ENCODE measurements around the gene ITPR3. TPM values are rescaled to one million over a fixed set of nuclear protein-coding genes. Genes with fewer than 3 reads are reported as not detected.

Gene ITPR3
- total and polyA plus RNA-seq, 2 donors (not counting 3 experiments of a cell fraction or from before 2014, with no cell fraction given) = 28.8 to 52.2 TPM

- no peaks in the 10 kb centered on the region for H4K20me1 ChIP-seq (replicated peaks; ENCODE audit: control insufficient read depth, extremely low read depth, insufficient read depth, low read length)
- peak overlapping the region; percentile 46 for H3K27ac ChIP-seq (ENCODE audit: insufficient read depth, low read depth, low read length)
- no peak overlapping the region for H2AFZ ChIP-seq (ENCODE audit: low read depth, low read length)
- ChIA-PET CTCF (interaction anchor here (0.6 to 2.3 kb wide), 29 partner anchors 9 to 543 kb away, joined by 3 to 97 read pairs (median 5); partner anchors contain the start of genes BAK1, ITPR3 and UQCC2), POLR2A (interaction anchor here (1.0 kb wide), 1 partner anchor 110 kb away, joined by 5 read pairs; no protein-coding TSS in a partner anchor)
- FAIRE-seq = peak; percentile 86
- peaks cover 45% of the 10 kb centered on the region for H3K4me1 ChIP-seq (ENCODE audit: control insufficient read depth, extremely low read depth, insufficient read depth, low read length)
- H3K9ac ChIP-seq (replicated peaks; ENCODE audit: extremely low read depth, insufficient read depth, low read length) = peak overlapping the region; percentile 20
- H3K9me1 ChIP-seq (replicated peaks; ENCODE audit: control insufficient read depth, extremely low read depth, insufficient read depth, low read length) = no peaks in the 10 kb centered on the region
- no peak overlapping the region for H3K4me3 ChIP-seq (replicated peaks in 1 of 3; ENCODE audit: insufficient read depth in 1 of 3, low read depth in 1 of 3, low read length in 3 of 3)
- peaks cover 2% of the 10 kb centered on the region for H3K79me2 ChIP-seq (ENCODE audit: control insufficient read depth, insufficient read depth, low read length)
- DNase-seq (ENCODE audit: low read depth, low spot score) = peak; percentile 81
- peaks cover 0 to 2% of the 10 kb centered on the region in 2 experiments for H3K36me3 ChIP-seq (ENCODE audit: control insufficient read depth in 2 of 2, extremely low read depth in 1 of 2, insufficient read depth in 2 of 2, low read length in 2 of 2)
- no peaks in the 10 kb centered on the region for H3K9me3 ChIP-seq (replicated peaks; ENCODE audit: control insufficient read depth, insufficient read depth, low read length)
- BruUV-seq (replicated peaks) = no TSS peak
- H3K27me3 ChIP-seq (ENCODE audit: control insufficient read depth in 2 of 2, insufficient read depth in 2 of 2, low read length in 2 of 2) = no peaks in the 10 kb centered on the region
- no peak overlapping the region for H3K4me2 ChIP-seq (ENCODE audit: insufficient read depth, low read length)
- TF ChIP-seq FOS (IDR thresholded peaks at IDR 0.05; ENCODE audit: borderline replicate concordance, insufficient read depth, low read length) (no peak), CTCF (IDR thresholded peaks at IDR 0.05; ENCODE audit: extremely low read depth in 1 of 2, insufficient read depth in 1 of 2, low read depth in 1 of 2, low read length in 2 of 2) (peak; percentile 79 to 92)
- intact Hi-C loops (cut with micrococcal nuclease) = loop anchor here (1.0 to 2.0 kb wide), 4 partner anchors 27 to 115 kb away; no protein-coding TSS in a partner anchor
- dilution Hi-C loops (cut with MboI; ENCODE audit: extremely low pct_ligation_motif_present, low sequenced_read_pairs) = no loop called here
These were observed 79.4 kb downstream of the ITPR3 start for GRCh38 chr6:33700391-33701050.

- CTCF ChIA-PET = interaction anchor here (0.9 to 2.4 kb wide), 5 partner anchors 9 to 113 kb away, joined by 4 to 8 read pairs (median 5); partner anchors contain the start of gene UQCC2
These were observed 81.3 kb downstream of the ITPR3 start for GRCh38 chr6:33702345-33702977.

More at GRCh38 chr6:33702345-33702977, 81.3 kb downstream of the ITPR3 start:
- no peak overlapping the region for H3K4me2 ChIP-seq (ENCODE audit: insufficient read depth, low read length)
- no peaks in the 10 kb centered on the region for H4K20me1 ChIP-seq (replicated peaks; ENCODE audit: control insufficient read depth, extremely low read depth, insufficient read depth, low read length)
- dilution Hi-C loops (cut with MboI; ENCODE audit: extremely low pct_ligation_motif_present, low sequenced_read_pairs) = no loop called here
- H3K36me3 ChIP-seq (ENCODE audit: control insufficient read depth in 2 of 2, extremely low read depth in 1 of 2, insufficient read depth in 2 of 2, low read length in 2 of 2) = peaks cover 0 to 2% of the 10 kb centered on the region in 2 experiments
- POLR2A ChIA-PET = no interaction called here
- H3K9me3 ChIP-seq (replicated peaks; ENCODE audit: control insufficient read depth, insufficient read depth, low read length) = no peaks in the 10 kb centered on the region
- no peak overlapping the region for H3K4me3 ChIP-seq (replicated peaks in 1 of 3; ENCODE audit: insufficient read depth in 1 of 3, low read depth in 1 of 3, low read length in 3 of 3)
- no peak for TF ChIP-seq POLR2AphosphoS5 (IDR thresholded peaks at IDR 0.05; ENCODE audit: insufficient read depth, low read depth, low read length)
- peak; percentile 56 to 60 for TF ChIP-seq CTCF (IDR thresholded peaks at IDR 0.05; ENCODE audit: extremely low read depth in 1 of 2, insufficient read depth in 1 of 2, low read depth in 1 of 2, low read length in 2 of 2)
- no peaks in the 10 kb centered on the region for H3K79me2 ChIP-seq (ENCODE audit: control insufficient read depth, insufficient read depth, low read length)
- peaks cover 26% of the 10 kb centered on the region for H3K4me1 ChIP-seq (ENCODE audit: control insufficient read depth, extremely low read depth, insufficient read depth, low read length)
- H3K27me3 ChIP-seq (ENCODE audit: control insufficient read depth in 2 of 2, insufficient read depth in 2 of 2, low read length in 2 of 2) = no peaks in the 10 kb centered on the region
- H3K9ac ChIP-seq (replicated peaks; ENCODE audit: extremely low read depth, insufficient read depth, low read length) = no peak overlapping the region
- H2AFZ ChIP-seq (ENCODE audit: low read depth, low read length) = no peak overlapping the region
- no TSS peak for BruUV-seq (replicated peaks)
- FAIRE-seq (peak; percentile 61), DNase-seq (ENCODE audit: low read depth, low spot score) (peak; percentile 52)
- intact Hi-C loops (cut with micrococcal nuclease) = no loop called here
- no peaks in the 10 kb centered on the region for H3K9me1 ChIP-seq (replicated peaks; ENCODE audit: control insufficient read depth, extremely low read depth, insufficient read depth, low read length)
- H3K27ac ChIP-seq (ENCODE audit: insufficient read depth, low read depth, low read length) = no peak overlapping the region

Data from endothelial cell of umbilical vein (primary cell).